ENCODE results near the gene SMIM17. TPM values are rescaled to one million over a fixed set of nuclear protein-coding genes. Genes with fewer than 3 reads are reported as not detected.

The SMIM17 gene
- total RNA-seq, 2 donors from 2014 or later = 0.35 to 0.64 TPM

GRCh38 chr19:56668676-56669075, 25.7 kb downstream of the SMIM17 start:
- H3K36me3 Mint-ChIP-seq (ENCODE audit: low read depth) = no peaks in the 10 kb centered on the region
- H3K4me1 ChIP-seq (ENCODE audit: control insufficient read depth, insufficient read depth, low read length) = no peaks in the 10 kb centered on the region
- no peak overlapping the region for H3K4me3 Mint-ChIP-seq
- no peaks in the 10 kb centered on the region for H3K36me3 ChIP-seq (ENCODE audit: control insufficient read depth, insufficient read depth, low read length)
- no peaks in the 10 kb centered on the region for H3K4me1 Mint-ChIP-seq
- H3K4me3 ChIP-seq (ENCODE audit: low read length) = no peak overlapping the region
- DNase-seq = no peak
- no peak overlapping the region for H3K27ac ChIP-seq (ENCODE audit: low read depth, low read length)
- no peaks in the 10 kb centered on the region for H3K27me3 ChIP-seq (ENCODE audit: control insufficient read depth, insufficient read depth, low read length, poor library complexity, severe bottlenecking)
- H3K27me3 Mint-ChIP-seq (ENCODE audit: insufficient read depth) = no peaks in the 10 kb centered on the region
- peaks cover 10% of the 10 kb centered on the region for H3K9me3 ChIP-seq (ENCODE audit: control insufficient read depth, low read length)
- WGBS, 2 experiments (ENCODE audit: insufficient coverage in 1 of 2, insufficient read length in 1 of 2) = 50 to 66% methylated on average over 1 to 9 of the region's 9 CpGs
- H3K9ac ChIP-seq (ENCODE audit: extremely low read depth, low read length, poor library complexity, severe bottlenecking) = no peak overlapping the region
- peaks cover 81% of the 10 kb centered on the region for H3K9me3 Mint-ChIP-seq
- no peak for TF ChIP-seq CTCF (conservative IDR thresholded peaks at IDR 0.05)
- H3K27ac Mint-ChIP-seq = no peak overlapping the region

GRCh38 chr19:56670401-56670960, 27.5 kb downstream of the SMIM17 start:
- Mint-ChIP-seq H3K36me3 (ENCODE audit: low read depth) (no peaks in the 10 kb centered on the region), H3K9me3 (peaks cover 84% of the 10 kb centered on the region), H3K4me3 (no peak overlapping the region), H3K27me3 (ENCODE audit: insufficient read depth) (no peaks in the 10 kb centered on the region), H3K4me1 (no peaks in the 10 kb centered on the region), H3K27ac (no peak overlapping the region)
- peaks cover 16% of the 10 kb centered on the region for H3K9me3 ChIP-seq (ENCODE audit: control insufficient read depth, low read length)
- no peak overlapping the region for H3K4me3 ChIP-seq (ENCODE audit: low read length)
- 83 to 87% methylated on average over 11 to 17 of the region's 17 CpGs for WGBS, 2 experiments (ENCODE audit: insufficient coverage in 1 of 2, insufficient read length in 1 of 2)
- no peak overlapping the region for H3K27ac ChIP-seq (ENCODE audit: low read depth, low read length)
- no peak overlapping the region for H3K9ac ChIP-seq (ENCODE audit: extremely low read depth, low read length, poor library complexity, severe bottlenecking)
- no peaks in the 10 kb centered on the region for H3K36me3 ChIP-seq (ENCODE audit: control insufficient read depth, insufficient read depth, low read length)
- TF ChIP-seq CTCF (conservative IDR thresholded peaks at IDR 0.05) = no peak
- H3K27me3 ChIP-seq (ENCODE audit: control insufficient read depth, insufficient read depth, low read length, poor library complexity, severe bottlenecking) = no peaks in the 10 kb centered on the region
- DNase-seq = no peak
- H3K4me1 ChIP-seq (ENCODE audit: control insufficient read depth, insufficient read depth, low read length) = no peaks in the 10 kb centered on the region

GRCh38 chr19:56670961-56671612, 28.1 kb downstream of the SMIM17 start:
- Histone ChIP-seq H3K9ac (ENCODE audit: extremely low read depth, low read length, poor library complexity, severe bottlenecking) (no peak overlapping the region), H3K4me1 (ENCODE audit: control insufficient read depth, insufficient read depth, low read length) (no peaks in the 10 kb centered on the region), H3K36me3 (ENCODE audit: control insufficient read depth, insufficient read depth, low read length) (no peaks in the 10 kb centered on the region), H3K4me3 (ENCODE audit: low read length) (no peak overlapping the region), H3K9me3 (ENCODE audit: control insufficient read depth, low read length) (peaks cover 12% of the 10 kb centered on the region), H3K27me3 (ENCODE audit: control insufficient read depth, insufficient read depth, low read length, poor library complexity, severe bottlenecking) (no peaks in the 10 kb centered on the region), H3K27ac (ENCODE audit: low read depth, low read length) (no peak overlapping the region)
- Mint-ChIP-seq H3K36me3 (ENCODE audit: low read depth) (no peaks in the 10 kb centered on the region), H3K27ac (no peak overlapping the region), H3K27me3 (ENCODE audit: insufficient read depth) (no peaks in the 10 kb centered on the region), H3K4me1 (no peaks in the 10 kb centered on the region), H3K4me3 (peak overlapping the region; percentile 42), H3K9me3 (peaks cover 84% of the 10 kb centered on the region)
- no peak for TF ChIP-seq CTCF (conservative IDR thresholded peaks at IDR 0.05)
- 91 to 94% methylated on average over 29 to 35 of the region's 35 CpGs for WGBS, 2 experiments (ENCODE audit: insufficient coverage in 1 of 2, insufficient read length in 1 of 2)
- DNase-seq = no peak

Data from endodermal cell (in vitro differentiated cells).